PC-3 (cell line): ENCODE results near the gene GAREM2. TPM values are rescaled to one million over a fixed set of nuclear protein-coding genes. Genes with fewer than 3 reads are reported as not detected.

Experiments
- ATAC-seq: fragments of 200-7000 bp; cut with Tn5 transposase; 2 replicates; pipeline ENCODE4 v1.9.1; 2020; ENCODE audit warnings: mild to moderate bottlenecking, moderate library complexity
- BruUV-seq: library from RNA; stranded (reverse); fragments of 400-500 nt; replicated peaks from 2 replicates; lab custom pipeline; 2021; lab: Mats Ljungman, UMichigan
- CTCF ChIA-PET: fragments of 300-600 bp; sonication (Branson Sonifier 250); formaldehyde crosslinking; loops from one replicate; lab custom pipeline; 2022; ENCODE audit warnings: antibody characterized with exemption; lab: Charles Lee
- POLR2A ChIA-PET: fragments of 300-600 bp; sonication (Branson Sonifier 250); formaldehyde crosslinking; loops from one replicate; lab custom pipeline; 2022; ENCODE audit warnings: antibody characterized with exemption; ENCODE audit not compliant: unreplicated experiment; lab: Charles Lee
- DNase-seq: peaks from one replicate; pipeline ENCODE4 v3.0.0-alpha.2; 2015
- H2AFZ ChIP-seq: fragments of 300-600 bp; sonication (generic); 2 replicates; pipeline ENCODE4 v1.6.0; 2016; ENCODE audit warnings: antibody characterized with exemption, low read length
- H3F3A ChIP-seq: fragments of 300-600 bp; sonication (generic); one replicate; pipeline ENCODE4 v1.6.0; 2017; ENCODE audit warnings: antibody characterized with exemption, low read length, control low read depth, mild to moderate bottlenecking; ENCODE audit not compliant: unreplicated experiment
- H3K27ac ChIP-seq: fragments of 300-600 bp; sonication (generic); 2 replicates; pipeline ENCODE4 v1.5.1; 2016; ENCODE audit warnings: mild to moderate bottlenecking, low read length
- H3K27me3 ChIP-seq: fragments of 300-600 bp; sonication (generic); 2 replicates; pipeline ENCODE4 v1.6.1; 2016; ENCODE audit warnings: low read length, mixed read lengths
- H3K36me3 ChIP-seq: fragments of 300-600 bp; sonication (generic); 2 replicates; pipeline ENCODE4 v1.6.1; 2016; ENCODE audit warnings: low read depth, mixed run types, low read length, mixed read lengths
- H3K4me1 ChIP-seq: fragments of 300-600 bp; sonication (generic); 2 replicates; pipeline ENCODE4 v1.5.1; 2016; ENCODE audit warnings: low read length; ENCODE audit not compliant: insufficient read depth
- H3K4me2 ChIP-seq: fragments of 300-600 bp; sonication (generic); 2 replicates; pipeline ENCODE4 v1.6.0; 2016; ENCODE audit warnings: low read length
- H3K4me3 ChIP-seq: fragments of 300-600 bp; sonication (generic); 2 replicates; pipeline ENCODE4 v1.5.1; 2016; ENCODE audit warnings: mild to moderate bottlenecking, low read length, mixed read lengths
- H3K79me2 ChIP-seq: fragments of 300-600 bp; sonication (generic); 2 replicates; pipeline ENCODE4 v1.6.1; 2017; ENCODE audit warnings: low read length, mixed read lengths
- H3K9ac ChIP-seq: fragments of 300-600 bp; sonication (generic); 2 replicates; pipeline ENCODE4 v1.6.0; 2016; ENCODE audit warnings: mild to moderate bottlenecking, low read length
- H3K9me2 ChIP-seq: fragments of 300-600 bp; sonication (generic); replicated peaks from 2 replicates; pipeline ENCODE4 v1.6.1; 2016; ENCODE audit warnings: mixed run types, low read length, mixed read lengths
- H3K9me3 ChIP-seq: fragments of 300-600 bp; sonication (generic); 2 replicates; pipeline ENCODE4 v1.6.1; 2016; ENCODE audit warnings: low read length, mixed read lengths
- H4K20me1 ChIP-seq: fragments of 300-600 bp; sonication (generic); 2 replicates; pipeline ENCODE4 v1.6.1; 2016; ENCODE audit warnings: low read length, mixed read lengths
- EZH2 ChIP-seq: fragments of 300-600 bp; sonication (generic); IDR thresholded peaks from one replicate; pipeline ENCODE4 v1.6.1; 2017; ENCODE audit warnings: antibody characterized with exemption, mild to moderate bottlenecking, low read length; ENCODE audit not compliant: unreplicated experiment
- EZH2phosphoT487 ChIP-seq: fragments of 300-600 bp; sonication (generic); IDR thresholded peaks from 2 replicates; pipeline ENCODE4 v1.6.1; 2018; ENCODE audit warnings: mild to moderate bottlenecking, antibody characterized with exemption, low read length, borderline replicate concordance
- intact Hi-C: fragments of 100-400 bp; cut with micrococcal nuclease; formaldehyde crosslinking; loops from 2 replicates; pipeline ENCODE4 v1.9.0; 2023
- total RNA-seq: library from RNA; depleted of rRNA; stranded (reverse); fragments of >200 nt; gene quantifications from 2 replicates; pipeline ENCODE4 v1.2.3, GENCODE V29; 2014
- TF ChIP-seq, protein P1 (sequence below): fragments of 300-600 bp; sonication (generic); conservative IDR thresholded peaks from 2 replicates; pipeline ENCODE4 v1.5.1; 2017; ENCODE audit warnings: antibody characterized with exemption, low read depth, mild to moderate bottlenecking, low read length

Gene GAREM2
- total RNA-seq, 1 experiment from 2014 or later: 1.4 TPM

DNA sequence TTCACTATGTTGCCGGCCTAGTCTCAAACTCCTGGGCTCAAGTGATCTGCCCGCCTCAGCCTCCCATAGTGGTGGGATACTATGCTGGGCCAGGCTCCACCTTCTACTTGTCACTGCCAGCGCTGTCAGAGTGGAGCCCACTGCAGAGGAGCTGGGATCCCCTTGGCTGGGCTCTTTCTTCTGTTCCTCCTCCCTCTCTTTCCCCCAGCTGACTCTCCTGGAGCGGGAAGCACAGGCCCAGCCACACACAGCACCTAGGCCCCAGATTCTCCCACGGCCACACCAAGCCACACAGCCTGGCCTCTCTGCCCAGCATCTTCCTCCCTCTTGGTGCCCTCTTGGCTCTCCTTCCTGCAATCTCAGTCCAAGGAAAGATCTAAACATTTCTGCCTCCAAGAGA lies 3.7 kb upstream of the GAREM2 start:
- no peak overlapping the region for H3K4me3 ChIP-seq
- no peak overlapping the region for H2AFZ ChIP-seq
- intact Hi-C loops: no loop called here
- POLR2A ChIA-PET: no interaction called here
- no peaks in the 10 kb centered on the region for H3K36me3 ChIP-seq
- ATAC-seq (no peak), DNase-seq (no peak)
- no peaks in the 10 kb centered on the region for H3K9me3 ChIP-seq
- CTCF ChIA-PET: no interaction called here
- no peaks in the 10 kb centered on the region for H3F3A ChIP-seq
- H3K27me3 ChIP-seq: no peaks in the 10 kb centered on the region
- BruUV-seq: no TSS peak
- H4K20me1 ChIP-seq: no peaks in the 10 kb centered on the region
- no peak for TF ChIP-seq EZH2
- no peak for TF ChIP-seq EZH2phosphoT487
- TF ChIP-seq, protein P1, sequence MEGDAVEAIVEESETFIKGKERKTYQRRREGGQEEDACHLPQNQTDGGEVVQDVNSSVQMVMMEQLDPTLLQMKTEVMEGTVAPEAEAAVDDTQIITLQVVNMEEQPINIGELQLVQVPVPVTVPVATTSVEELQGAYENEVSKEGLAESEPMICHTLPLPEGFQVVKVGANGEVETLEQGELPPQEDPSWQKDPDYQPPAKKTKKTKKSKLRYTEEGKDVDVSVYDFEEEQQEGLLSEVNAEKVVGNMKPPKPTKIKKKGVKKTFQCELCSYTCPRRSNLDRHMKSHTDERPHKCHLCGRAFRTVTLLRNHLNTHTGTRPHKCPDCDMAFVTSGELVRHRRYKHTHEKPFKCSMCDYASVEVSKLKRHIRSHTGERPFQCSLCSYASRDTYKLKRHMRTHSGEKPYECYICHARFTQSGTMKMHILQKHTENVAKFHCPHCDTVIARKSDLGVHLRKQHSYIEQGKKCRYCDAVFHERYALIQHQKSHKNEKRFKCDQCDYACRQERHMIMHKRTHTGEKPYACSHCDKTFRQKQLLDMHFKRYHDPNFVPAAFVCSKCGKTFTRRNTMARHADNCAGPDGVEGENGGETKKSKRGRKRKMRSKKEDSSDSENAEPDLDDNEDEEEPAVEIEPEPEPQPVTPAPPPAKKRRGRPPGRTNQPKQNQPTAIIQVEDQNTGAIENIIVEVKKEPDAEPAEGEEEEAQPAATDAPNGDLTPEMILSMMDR: no peak
- H3K79me2 ChIP-seq: no peaks in the 10 kb centered on the region
- H3K9me2 ChIP-seq: no peaks in the 10 kb centered on the region
- no peak overlapping the region for H3K27ac ChIP-seq
- no peaks in the 10 kb centered on the region for H3K4me1 ChIP-seq
- H3K9ac ChIP-seq: no peak overlapping the region
- H3K4me2 ChIP-seq: no peak overlapping the region

DNA sequence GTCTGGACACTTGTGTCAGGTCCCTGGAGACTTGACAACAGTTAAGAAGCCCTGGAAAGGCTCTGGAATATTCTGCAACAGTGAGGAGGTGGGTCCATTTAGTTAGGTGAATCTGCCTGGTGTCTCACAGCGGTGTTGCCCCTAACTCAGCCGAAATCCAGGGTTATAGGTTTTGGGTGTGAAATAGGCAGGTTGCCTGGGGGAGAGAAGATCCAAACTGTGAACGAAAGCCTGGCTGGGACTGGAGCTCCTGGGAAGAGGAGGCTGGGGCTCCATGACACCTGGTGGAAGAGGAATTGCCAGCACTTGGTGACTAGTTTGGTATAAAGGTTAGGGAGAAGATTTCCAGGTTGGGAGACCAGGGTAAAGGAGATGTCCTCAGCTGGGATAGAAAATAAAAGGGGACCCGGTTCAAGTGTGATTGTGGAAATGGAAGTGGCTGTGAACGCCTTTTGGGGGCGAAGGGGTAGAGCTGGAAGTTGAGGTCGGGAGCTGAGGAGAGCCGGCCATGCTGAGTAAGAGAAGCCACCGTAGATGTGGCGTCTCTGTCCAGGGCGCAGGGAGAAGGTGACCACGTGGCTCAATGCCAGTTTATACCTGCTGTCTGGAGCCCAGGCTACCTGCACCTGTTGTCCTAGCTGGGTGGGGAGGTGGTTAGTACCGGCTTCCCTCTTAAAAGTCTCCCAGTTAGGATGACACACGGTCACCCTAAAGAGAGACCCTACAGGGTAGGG lies 3.0 kb upstream of the GAREM2 start:
- CTCF ChIA-PET: no interaction called here
- Histone ChIP-seq H3K4me1 (no peaks in the 10 kb centered on the region), H3K9me2 (no peaks in the 10 kb centered on the region), H3F3A (no peaks in the 10 kb centered on the region), H3K79me2 (no peaks in the 10 kb centered on the region), H3K9me3 (no peaks in the 10 kb centered on the region), H2AFZ (no peak overlapping the region), H3K36me3 (no peaks in the 10 kb centered on the region), H3K9ac (no peak overlapping the region), H3K4me2 (no peak overlapping the region), H3K27ac (no peak overlapping the region), H4K20me1 (no peaks in the 10 kb centered on the region), H3K4me3 (no peak overlapping the region), H3K27me3 (no peaks in the 10 kb centered on the region)
- DNase-seq (no peak), ATAC-seq (no peak)
- intact Hi-C loops: no loop called here
- BruUV-seq: no TSS peak
- TF ChIP-seq, protein P1: no peak
- TF ChIP-seq EZH2phosphoT487: no peak
- no peak for TF ChIP-seq EZH2
- POLR2A ChIA-PET: no interaction called here

DNA sequence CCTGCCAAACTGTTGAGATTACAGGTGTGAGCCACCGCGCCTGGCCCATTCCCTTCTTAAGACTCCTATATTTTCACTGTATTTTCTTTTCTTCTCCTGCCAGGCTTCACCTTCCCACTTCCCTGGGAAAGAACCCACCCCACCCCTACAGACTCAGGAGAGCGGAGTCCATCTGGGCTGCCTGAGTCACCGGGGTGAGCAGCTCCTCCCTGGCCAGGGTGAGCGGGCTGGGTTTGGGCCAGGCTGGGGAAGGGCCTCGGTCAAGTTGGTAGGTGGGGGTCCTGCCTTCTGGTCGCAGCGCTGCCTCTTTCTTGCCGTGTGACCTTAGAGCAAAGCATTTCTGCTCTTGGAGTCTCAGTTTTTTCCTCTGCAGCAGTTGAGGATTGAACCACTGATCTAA lies 2.1 kb upstream of the GAREM2 start:
- ATAC-seq: no peak

More for the DNA sequence above, 2.1 kb upstream of the GAREM2 start:
- no peak overlapping the region for H3K4me2 ChIP-seq
- no TSS peak for BruUV-seq
- no peaks in the 10 kb centered on the region for H3K36me3 ChIP-seq
- no peaks in the 10 kb centered on the region for H3K4me1 ChIP-seq
- TF ChIP-seq EZH2: no peak
- H3F3A ChIP-seq: no peaks in the 10 kb centered on the region
- ChIA-PET CTCF (no interaction called here), POLR2A (no interaction called here)
- H2AFZ ChIP-seq: no peak overlapping the region
- no peaks in the 10 kb centered on the region for H4K20me1 ChIP-seq
- no peak overlapping the region for H3K27ac ChIP-seq
- no peaks in the 10 kb centered on the region for H3K9me3 ChIP-seq
- DNase-seq: no peak
- H3K27me3 ChIP-seq: no peaks in the 10 kb centered on the region
- H3K79me2 ChIP-seq: no peaks in the 10 kb centered on the region
- no peaks in the 10 kb centered on the region for H3K9me2 ChIP-seq
- intact Hi-C loops: no loop called here
- H3K9ac ChIP-seq: no peak overlapping the region
- no peak overlapping the region for H3K4me3 ChIP-seq
